ENCODE results near the gene UVSSA.

Gene UVSSA

DNA sequence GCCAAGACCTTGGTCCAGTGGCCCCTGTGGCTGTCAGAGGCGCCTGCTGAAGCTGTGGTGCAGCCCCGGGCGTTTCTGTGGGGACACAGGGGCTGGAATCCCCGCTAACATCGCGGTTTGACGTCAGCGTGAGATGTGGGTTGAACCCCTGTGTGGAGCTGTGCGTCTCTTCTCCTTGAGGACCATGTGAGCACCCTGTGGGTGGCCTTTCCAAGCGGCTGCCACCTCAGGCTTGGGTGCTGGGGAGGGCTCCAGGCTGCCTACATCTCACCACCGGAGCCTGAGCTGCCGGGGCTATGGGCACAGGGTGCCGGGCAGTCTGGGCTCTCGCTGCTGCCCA lies 27.7 kb downstream of the UVSSA start:
- no peak overlapping the region for H3K4me3 ChIP-seq (ENCODE audit: extremely low read depth, insufficient read depth, low read length, poor library complexity, severe bottlenecking)
- no peaks in the 10 kb centered on the region for H3K4me1 ChIP-seq (ENCODE audit: control insufficient read depth, insufficient read depth, low read length, poor library complexity, severe bottlenecking)
- WGBS, 2 experiments (ENCODE audit: insufficient coverage in 2 of 2): 93 to 97% methylated on average over 13 to 14 of the region's 14 CpGs
- H3K36me3 ChIP-seq (ENCODE audit: control insufficient read depth, insufficient read depth, low read length): peaks cover 11% of the 10 kb centered on the region
- no peaks in the 10 kb centered on the region for H3K9me3 ChIP-seq (ENCODE audit: control insufficient read depth, low read length)
- no peak overlapping the region for H3K27ac ChIP-seq (ENCODE audit: low read depth, low read length, severe bottlenecking)

DNA sequence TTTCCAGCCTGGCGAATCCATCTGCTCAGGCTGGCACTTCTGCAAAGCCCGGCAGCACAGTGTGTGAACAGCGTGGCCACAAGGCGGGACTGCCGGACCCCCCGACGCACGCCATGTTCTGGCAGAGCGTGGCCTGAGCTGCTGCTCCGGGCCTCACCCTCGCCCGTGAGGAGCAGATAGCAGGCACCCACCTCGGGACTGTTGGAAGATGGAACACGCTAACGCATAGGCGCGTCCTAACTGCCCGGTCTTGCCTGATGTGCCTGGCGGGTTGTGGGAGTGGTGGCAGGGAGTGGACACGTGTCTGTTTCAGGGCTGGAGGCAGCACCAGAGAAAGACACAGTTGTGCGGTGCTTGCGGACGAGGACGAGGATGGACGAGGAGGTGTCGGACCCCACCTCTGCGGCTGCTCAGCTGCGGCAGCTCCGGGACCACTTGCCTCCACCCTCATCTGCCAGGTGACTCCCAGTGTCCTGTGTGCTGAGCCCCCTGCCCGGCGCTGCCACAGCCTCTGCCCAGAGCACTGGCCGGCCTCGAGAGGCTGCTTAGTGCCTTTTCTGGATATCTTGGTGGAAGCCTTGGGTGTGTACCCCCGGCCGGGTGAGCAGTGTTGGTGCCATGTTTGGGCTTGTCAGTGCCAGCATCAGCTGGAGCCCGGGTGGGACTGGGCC lies 28.2 kb downstream of the UVSSA start:
- Histone ChIP-seq H3K27ac (ENCODE audit: low read depth, low read length, severe bottlenecking) (no peak overlapping the region), H3K4me1 (ENCODE audit: control insufficient read depth, insufficient read depth, low read length, poor library complexity, severe bottlenecking) (no peaks in the 10 kb centered on the region), H3K9me3 (ENCODE audit: control insufficient read depth, low read length) (no peaks in the 10 kb centered on the region), H3K36me3 (ENCODE audit: control insufficient read depth, insufficient read depth, low read length) (peaks cover 11% of the 10 kb centered on the region), H3K4me3 (ENCODE audit: extremely low read depth, insufficient read depth, low read length, poor library complexity, severe bottlenecking) (no peak overlapping the region)
- WGBS, 2 experiments (ENCODE audit: insufficient coverage in 2 of 2): 95 to 97% methylated on average over 36 of the region's 36 CpGs

DNA sequence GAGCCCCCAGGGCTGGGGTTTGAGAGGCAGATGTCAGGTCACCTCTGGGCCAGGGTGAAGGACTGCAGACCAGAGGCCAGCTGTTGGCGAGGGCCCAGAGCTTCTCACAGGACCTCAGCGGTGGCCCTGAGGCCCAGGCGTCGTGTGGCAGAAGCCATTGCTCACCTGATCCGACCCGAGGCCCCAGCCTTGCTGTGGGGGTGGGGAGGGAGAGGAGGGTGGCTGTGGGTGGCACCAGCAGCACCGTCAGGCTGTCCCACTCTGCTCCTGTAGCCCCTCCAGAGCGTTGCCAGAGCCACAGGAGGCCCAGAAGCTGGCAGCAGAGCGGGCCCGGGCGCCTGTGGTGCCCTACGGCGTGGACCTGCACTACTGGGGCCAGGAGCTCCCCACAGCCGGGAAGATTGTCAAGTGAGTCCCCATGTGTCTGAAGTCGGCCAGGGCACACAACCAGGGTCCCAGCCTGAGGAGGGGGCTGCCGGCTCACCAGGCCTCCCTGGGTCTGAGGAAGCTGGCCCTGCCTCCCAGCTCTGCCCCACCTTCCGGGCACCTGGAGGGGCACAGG lies 28.8 kb downstream of the UVSSA start:
- 94 to 95% methylated on average over 14 to 15 of the region's 17 CpGs for WGBS, 2 experiments (ENCODE audit: insufficient coverage in 2 of 2)
- Histone ChIP-seq H3K27ac (ENCODE audit: low read depth, low read length, severe bottlenecking) (no peak overlapping the region), H3K4me3 (ENCODE audit: extremely low read depth, insufficient read depth, low read length, poor library complexity, severe bottlenecking) (no peak overlapping the region), H3K9me3 (ENCODE audit: control insufficient read depth, low read length) (no peaks in the 10 kb centered on the region), H3K36me3 (ENCODE audit: control insufficient read depth, insufficient read depth, low read length) (peaks cover 11% of the 10 kb centered on the region), H3K4me1 (ENCODE audit: control insufficient read depth, insufficient read depth, low read length, poor library complexity, severe bottlenecking) (no peaks in the 10 kb centered on the region)

DNA sequence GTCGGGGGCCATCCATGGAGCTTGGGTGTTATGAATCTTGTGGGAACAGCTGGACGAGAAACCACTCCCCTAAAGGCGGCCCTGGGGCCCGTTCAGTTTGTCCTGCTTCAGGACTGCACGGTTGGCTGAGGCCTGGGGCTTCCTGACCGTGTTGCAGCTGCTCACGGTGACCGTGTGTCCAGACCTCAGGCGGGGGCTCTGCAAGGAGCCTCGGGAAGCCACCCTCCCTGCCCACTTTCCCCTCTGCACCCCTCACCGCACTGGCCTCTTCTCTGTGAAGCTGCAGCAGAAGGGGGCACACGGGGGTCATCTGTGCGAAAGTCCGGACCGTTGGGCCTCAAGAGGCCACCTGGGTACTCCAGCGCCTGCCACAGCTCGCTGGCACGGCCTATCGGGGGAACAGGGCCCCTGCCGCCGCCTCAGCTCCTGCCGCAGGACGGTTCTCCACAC lies 29.4 kb downstream of the UVSSA start:
- Histone ChIP-seq H3K36me3 (ENCODE audit: control insufficient read depth, insufficient read depth, low read length) (peaks cover 11% of the 10 kb centered on the region), H3K27ac (ENCODE audit: low read depth, low read length, severe bottlenecking) (no peak overlapping the region), H3K4me3 (ENCODE audit: extremely low read depth, insufficient read depth, low read length, poor library complexity, severe bottlenecking) (no peak overlapping the region), H3K9me3 (ENCODE audit: control insufficient read depth, low read length) (no peaks in the 10 kb centered on the region), H3K4me1 (ENCODE audit: control insufficient read depth, insufficient read depth, low read length, poor library complexity, severe bottlenecking) (no peaks in the 10 kb centered on the region)
- 96 to 98% methylated on average over 22 to 23 of the region's 23 CpGs for WGBS, 2 experiments (ENCODE audit: insufficient coverage in 2 of 2)

DNA sequence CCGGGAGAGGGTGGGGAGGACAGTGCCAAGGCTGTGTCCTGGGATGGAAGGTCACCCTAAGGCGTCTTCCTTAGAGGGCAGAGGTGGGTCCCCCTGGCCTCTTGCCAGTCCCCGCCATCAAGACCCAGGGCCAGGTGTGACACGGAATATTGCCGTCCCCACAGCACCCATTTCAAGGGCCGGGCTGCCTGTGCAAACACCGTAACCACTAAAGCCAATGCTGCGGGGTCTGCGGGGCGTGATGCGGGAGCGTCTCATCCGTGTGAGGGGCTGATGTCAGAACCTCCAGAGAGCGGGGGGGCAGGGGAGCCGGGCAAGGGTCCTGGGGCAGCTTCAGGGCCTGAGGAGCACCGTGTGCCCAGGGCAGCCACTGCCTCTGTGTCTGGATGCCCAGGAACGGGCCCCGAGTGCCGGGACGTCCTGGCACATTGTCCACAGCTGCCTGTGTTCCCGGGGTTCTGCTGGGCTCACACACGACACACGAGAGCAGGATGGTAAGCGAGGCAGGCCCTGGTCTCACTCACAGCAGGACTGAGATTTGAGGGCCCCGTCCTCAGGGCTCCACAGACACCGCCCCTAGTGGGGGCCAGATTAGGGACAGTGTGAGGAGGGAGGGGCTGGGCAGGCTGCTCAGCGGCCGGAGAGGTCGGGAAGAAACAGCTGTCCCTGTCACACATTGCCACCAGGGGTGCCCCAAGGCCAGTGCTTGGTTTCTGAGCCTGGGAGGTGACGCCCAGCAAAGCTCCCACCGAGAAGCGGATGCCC lies 30.0 kb downstream of the UVSSA start:
- peaks cover 13% of the 10 kb centered on the region for H3K36me3 ChIP-seq (ENCODE audit: control insufficient read depth, insufficient read depth, low read length)
- no peak overlapping the region for H3K27ac ChIP-seq (ENCODE audit: low read depth, low read length, severe bottlenecking)
- no peaks in the 10 kb centered on the region for H3K9me3 ChIP-seq (ENCODE audit: control insufficient read depth, low read length)
- H3K4me3 ChIP-seq (ENCODE audit: extremely low read depth, insufficient read depth, low read length, poor library complexity, severe bottlenecking): no peak overlapping the region
- WGBS, 2 experiments (ENCODE audit: insufficient coverage in 2 of 2): 90% methylated on average over 26 to 32 of the region's 32 CpGs
- H3K4me1 ChIP-seq (ENCODE audit: control insufficient read depth, insufficient read depth, low read length, poor library complexity, severe bottlenecking): no peaks in the 10 kb centered on the region

DNA sequence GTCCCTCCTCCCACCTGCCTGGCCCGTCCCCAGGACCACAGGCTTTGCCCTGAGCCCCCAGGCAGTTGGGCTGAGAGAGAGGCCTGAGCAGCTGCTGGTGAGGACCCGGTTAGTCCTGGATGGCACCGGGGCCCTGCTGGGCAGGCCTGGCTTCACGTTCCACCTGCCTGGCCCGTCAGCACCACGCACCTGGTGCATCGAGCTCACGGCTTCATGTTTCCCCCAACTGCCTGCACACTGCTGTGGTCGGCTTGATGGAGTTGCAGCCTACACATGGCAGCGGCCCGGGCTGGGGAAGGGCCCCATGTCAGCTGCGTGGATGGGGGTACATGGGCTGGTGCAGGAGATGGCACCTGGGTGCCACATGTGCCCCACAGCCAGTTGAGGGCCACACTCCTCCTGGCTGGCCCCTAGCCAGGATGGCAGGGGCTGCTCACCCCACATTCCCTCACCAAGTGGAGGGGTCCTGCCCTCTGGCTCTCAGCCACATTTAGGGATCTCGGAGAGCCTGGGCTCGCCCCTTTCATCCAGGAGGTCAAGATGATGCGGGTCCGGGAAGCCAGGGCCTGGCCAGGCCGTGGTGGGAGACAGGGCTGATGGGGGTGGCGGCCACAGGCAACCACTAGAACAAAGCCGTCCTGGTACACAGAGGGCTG lies 30.7 kb downstream of the UVSSA start:
- Histone ChIP-seq H3K27ac (ENCODE audit: low read depth, low read length, severe bottlenecking) (no peak overlapping the region), H3K4me3 (ENCODE audit: extremely low read depth, insufficient read depth, low read length, poor library complexity, severe bottlenecking) (no peak overlapping the region), H3K36me3 (ENCODE audit: control insufficient read depth, insufficient read depth, low read length) (peaks cover 14% of the 10 kb centered on the region), H3K4me1 (ENCODE audit: control insufficient read depth, insufficient read depth, low read length, poor library complexity, severe bottlenecking) (no peaks in the 10 kb centered on the region), H3K9me3 (ENCODE audit: control insufficient read depth, low read length) (no peaks in the 10 kb centered on the region)
- WGBS, 2 experiments (ENCODE audit: insufficient coverage in 2 of 2): 86 to 93% methylated on average over 18 of the region's 19 CpGs

DNA sequence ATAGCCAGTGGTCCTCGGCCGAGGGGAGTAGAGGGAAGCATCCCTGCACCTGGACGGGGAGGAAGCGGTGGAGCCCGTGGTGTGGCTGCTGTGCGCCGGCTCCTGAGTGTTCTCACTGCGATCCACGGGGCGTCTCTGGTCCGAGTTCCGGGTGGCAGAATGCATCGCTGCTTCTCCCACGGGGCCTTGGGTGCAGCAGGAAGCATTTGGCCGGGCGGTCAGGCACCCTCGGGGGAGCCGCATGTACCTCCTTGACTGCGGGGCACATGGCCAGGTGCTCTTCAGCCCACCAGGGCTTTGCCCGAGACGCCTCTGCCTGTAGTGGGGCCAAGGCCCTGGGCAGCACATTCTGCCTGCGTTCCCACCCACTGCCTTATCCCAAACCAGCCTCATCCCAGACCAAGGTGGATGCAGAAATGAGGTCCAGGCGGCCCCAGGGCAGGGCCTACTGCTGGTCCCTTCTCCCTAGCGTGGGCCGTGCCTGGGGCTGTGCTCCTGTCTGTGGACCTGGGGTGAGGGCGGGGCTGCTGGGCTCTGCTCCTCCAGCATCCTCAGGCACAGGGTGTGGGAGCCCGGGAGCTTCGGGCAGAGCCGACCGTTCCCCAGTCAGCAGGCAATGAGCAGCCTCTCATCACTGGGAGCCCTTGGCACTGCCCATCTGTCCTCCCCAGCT lies 31.7 kb downstream of the UVSSA start:
- no peaks in the 10 kb centered on the region for H3K9me3 ChIP-seq (ENCODE audit: control insufficient read depth, low read length)
- H3K4me3 ChIP-seq (ENCODE audit: extremely low read depth, insufficient read depth, low read length, poor library complexity, severe bottlenecking): no peak overlapping the region
- no peak overlapping the region for H3K27ac ChIP-seq (ENCODE audit: low read depth, low read length, severe bottlenecking)
- H3K4me1 ChIP-seq (ENCODE audit: control insufficient read depth, insufficient read depth, low read length, poor library complexity, severe bottlenecking): no peaks in the 10 kb centered on the region
- peaks cover 9% of the 10 kb centered on the region for H3K36me3 ChIP-seq (ENCODE audit: control insufficient read depth, insufficient read depth, low read length)
- WGBS, 2 experiments (ENCODE audit: insufficient coverage in 2 of 2): 94 to 96% methylated on average over 26 to 28 of the region's 30 CpGs

DNA sequence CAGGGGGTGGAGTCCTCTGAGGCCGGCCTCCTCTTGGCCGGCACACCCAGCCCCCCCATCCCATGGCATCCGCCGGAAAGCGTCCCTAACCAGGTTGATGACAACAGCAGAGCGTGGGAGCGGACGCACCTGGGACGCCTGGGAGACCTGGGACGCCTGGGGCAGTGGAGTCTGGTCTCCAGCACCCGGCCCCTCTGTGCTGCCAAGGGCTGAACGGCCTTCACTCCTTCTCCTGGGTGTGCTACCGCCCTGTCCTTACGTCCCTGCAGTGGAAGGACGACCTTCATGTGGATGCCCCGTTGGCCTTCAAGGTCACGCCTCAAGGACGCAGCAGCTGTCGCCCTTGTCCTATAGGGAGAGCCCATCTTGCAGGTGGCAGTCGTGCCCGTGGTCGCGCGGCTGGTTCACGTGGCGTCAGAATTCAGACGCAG lies 32.4 kb downstream of the UVSSA start:
- 95 to 96% methylated on average over 14 to 25 of the region's 27 CpGs for WGBS, 2 experiments (ENCODE audit: insufficient coverage in 2 of 2)
- H3K36me3 ChIP-seq (ENCODE audit: control insufficient read depth, insufficient read depth, low read length): peaks cover 12% of the 10 kb centered on the region

DNA sequence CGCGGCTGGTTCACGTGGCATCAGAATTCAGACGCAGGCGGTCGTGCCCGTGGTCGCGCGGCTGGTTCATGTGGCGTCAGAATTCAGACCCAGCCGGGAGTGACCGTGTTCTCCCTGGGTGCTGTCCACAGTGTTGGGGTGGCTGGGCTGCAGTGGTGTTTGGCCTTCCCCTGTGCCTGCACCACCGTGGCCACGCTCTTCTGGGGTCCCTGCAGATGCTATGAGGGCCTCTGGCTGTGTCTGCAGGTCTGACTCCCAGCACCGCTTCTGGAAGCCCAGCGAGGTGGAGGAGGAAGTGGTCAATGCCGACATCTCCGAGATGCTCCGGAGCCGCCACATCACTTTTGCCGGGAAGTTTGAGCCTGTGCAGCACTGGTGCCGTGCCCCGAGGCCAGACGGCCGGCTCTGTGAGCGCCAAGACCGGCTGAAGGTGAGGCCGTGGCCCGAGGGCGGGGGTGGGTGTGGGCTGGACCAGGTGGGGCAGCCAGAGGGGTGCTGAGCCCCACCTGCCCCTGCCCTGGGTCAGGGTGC lies 32.9 kb downstream of the UVSSA start:
- Histone ChIP-seq H3K4me1 (ENCODE audit: control insufficient read depth, insufficient read depth, low read length, poor library complexity, severe bottlenecking) (no peaks in the 10 kb centered on the region), H3K4me3 (ENCODE audit: extremely low read depth, insufficient read depth, low read length, poor library complexity, severe bottlenecking) (no peak overlapping the region), H3K9me3 (ENCODE audit: control insufficient read depth, low read length) (no peaks in the 10 kb centered on the region), H3K36me3 (ENCODE audit: control insufficient read depth, insufficient read depth, low read length) (peaks cover 13% of the 10 kb centered on the region), H3K27ac (ENCODE audit: low read depth, low read length, severe bottlenecking) (no peak overlapping the region)
- WGBS, 2 experiments (ENCODE audit: insufficient coverage in 2 of 2): 90 to 99% methylated on average over 12 to 19 of the region's 31 CpGs

More for the DNA sequence above, 32.4 kb downstream of the UVSSA start:
- no peak overlapping the region for H3K27ac ChIP-seq (ENCODE audit: low read depth, low read length, severe bottlenecking)
- H3K9me3 ChIP-seq (ENCODE audit: control insufficient read depth, low read length): no peaks in the 10 kb centered on the region
- no peak overlapping the region for H3K4me3 ChIP-seq (ENCODE audit: extremely low read depth, insufficient read depth, low read length, poor library complexity, severe bottlenecking)
- H3K4me1 ChIP-seq (ENCODE audit: control insufficient read depth, insufficient read depth, low read length, poor library complexity, severe bottlenecking): no peaks in the 10 kb centered on the region

Data from mesodermal cell (in vitro differentiated cells).